ENCODE data around the gene ADAMTS7. TPM values are rescaled to one million over a fixed set of nuclear protein-coding genes. Genes with fewer than 3 reads are reported as not detected.
"Not testable (repeated sequence)": the region's sequence is repeated elsewhere in the genome, so short reads cannot be mapped to it uniquely, and the experiment has no call there.

Gene ADAMTS7
- total RNA-seq, 1 experiment from 2014 or later = 1.1 TPM

- POLR2A ChIA-PET = no interaction called here
- DNase-seq = peak in 1 of 2 experiments; percentile 26
- intact Hi-C loops (cut with micrococcal nuclease; ENCODE audit: unreplicated experiment) = loop anchor here (10.0 kb wide), 1 partner anchor 62 kb away; the partner anchor contains the start of gene ADAMTS7
- Mint-ChIP-seq H3K4me3 (ENCODE audit: unreplicated experiment) (no peak overlapping the region), H3K27me3 (ENCODE audit: insufficient read depth, unreplicated experiment) (no peaks in the 10 kb centered on the region), H3K9me3 (ENCODE audit: unreplicated experiment) (no peaks in the 10 kb centered on the region), H3K4me1 (ENCODE audit: low read depth, unreplicated experiment) (no peaks in the 10 kb centered on the region), H3K27ac (ENCODE audit: unreplicated experiment) (no peak overlapping the region), H3K36me3 (ENCODE audit: insufficient read depth, unreplicated experiment) (no peaks in the 10 kb centered on the region)
- 0 out of 2 replicates have a peak, but pooled peaks cover 3% of the 10 kb centered on the region for H3K4me1 ChIP-seq
- BruUV-seq (replicated peaks) = no TSS peak
- CTCF ChIA-PET = no interaction called here
- H3K36me3 ChIP-seq (ENCODE audit: control insufficient read depth, insufficient read depth, low read length) = no peaks in the 10 kb centered on the region
- no peaks in the 10 kb centered on the region for H3K9me3 ChIP-seq
- no peaks in the 10 kb centered on the region for H3K27me3 ChIP-seq (replicated peaks; ENCODE audit: control insufficient read depth, insufficient read depth, low read length)
- H3K4me3 ChIP-seq (ENCODE audit: low read depth, low read length) = no peak overlapping the region
- TF ChIP-seq CTCF (IDR thresholded peaks at IDR 0.05; ENCODE audit: insufficient read depth in 1 of 2, low read depth in 1 of 2, low read length in 1 of 2, severe bottlenecking in 1 of 2, unreplicated experiment in 1 of 2) = no peak
These were observed 58.5 kb downstream of the ADAMTS7 start for GRCh38 chr15:78752492-78753358.

- Mint-ChIP-seq H3K36me3 (ENCODE audit: insufficient read depth, unreplicated experiment) (no peaks in the 10 kb centered on the region), H3K9me3 (ENCODE audit: unreplicated experiment) (no peaks in the 10 kb centered on the region), H3K27ac (ENCODE audit: unreplicated experiment) (no peak overlapping the region), H3K27me3 (ENCODE audit: insufficient read depth, unreplicated experiment) (no peaks in the 10 kb centered on the region), H3K4me1 (ENCODE audit: low read depth, unreplicated experiment) (no peaks in the 10 kb centered on the region), H3K4me3 (ENCODE audit: unreplicated experiment) (no peak overlapping the region)
- ChIA-PET CTCF (no interaction called here), POLR2A (no interaction called here)
- Histone ChIP-seq H3K4me1 (0 out of 2 replicates have a peak, but pooled peaks cover 3% of the 10 kb centered on the region), H3K36me3 (ENCODE audit: control insufficient read depth, insufficient read depth, low read length) (no peaks in the 10 kb centered on the region), H3K4me3 (ENCODE audit: low read depth, low read length) (no peak overlapping the region), H3K9me3 (no peaks in the 10 kb centered on the region), H3K27me3 (replicated peaks; ENCODE audit: control insufficient read depth, insufficient read depth, low read length) (no peaks in the 10 kb centered on the region)
- BruUV-seq (replicated peaks) = no TSS peak
- no peak for TF ChIP-seq CTCF (IDR thresholded peaks at IDR 0.05; ENCODE audit: insufficient read depth in 1 of 2, low read depth in 1 of 2, low read length in 1 of 2, severe bottlenecking in 1 of 2, unreplicated experiment in 1 of 2)
- intact Hi-C loops (cut with micrococcal nuclease; ENCODE audit: unreplicated experiment) = loop anchor here (10.0 kb wide), 1 partner anchor 63 kb away; the partner anchor contains the start of gene ADAMTS7
- DNase-seq = peak in 1 of 2 experiments; percentile 25
These were observed 59.7 kb downstream of the ADAMTS7 start for GRCh38 chr15:78751602-78751979.

DNA sequence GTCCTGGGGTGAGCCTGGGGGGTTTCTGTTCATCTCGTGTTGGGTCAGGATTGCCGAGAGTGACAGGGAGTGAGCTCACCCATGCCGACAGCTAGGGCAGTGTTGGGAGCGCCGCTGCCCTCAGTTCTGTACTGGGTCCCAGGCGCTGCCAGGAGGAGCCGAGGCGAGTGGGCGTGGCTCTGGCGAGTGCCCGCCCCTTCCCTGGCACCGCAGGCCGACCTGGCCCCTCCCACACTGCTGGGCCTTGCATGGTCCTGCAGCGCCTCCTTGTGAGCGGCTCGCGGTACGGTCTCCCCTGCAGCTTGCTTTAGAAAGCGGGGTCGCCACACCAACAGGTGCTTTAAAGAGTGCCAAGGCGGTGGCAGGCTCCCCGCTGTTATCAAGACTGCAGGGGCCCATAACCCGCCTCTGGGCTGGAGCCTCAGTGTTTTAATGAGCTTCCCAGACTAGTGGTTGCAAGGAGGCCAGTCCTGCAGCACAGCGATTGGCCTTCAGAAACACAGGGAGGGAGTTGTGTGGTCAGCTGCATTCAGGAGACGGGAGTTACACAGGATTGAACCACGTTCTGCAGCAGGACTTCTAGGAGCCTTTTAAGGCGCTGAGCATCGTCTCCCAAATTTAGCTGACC is 60.2 kb downstream of the ADAMTS7 start:
- BruUV-seq (replicated peaks); H3K36me3 Mint-ChIP-seq (ENCODE audit: insufficient read depth, unreplicated experiment); H3K4me1 ChIP-seq; H3K9me3 ChIP-seq; H3K27me3 Mint-ChIP-seq (ENCODE audit: insufficient read depth, unreplicated experiment); H3K27ac Mint-ChIP-seq (ENCODE audit: unreplicated experiment); H3K4me3 ChIP-seq (ENCODE audit: low read depth, low read length); H3K27me3 ChIP-seq (replicated peaks; ENCODE audit: control insufficient read depth, insufficient read depth, low read length); H3K4me3 Mint-ChIP-seq (ENCODE audit: unreplicated experiment); H3K36me3 ChIP-seq (ENCODE audit: control insufficient read depth, insufficient read depth, low read length); H3K4me1 Mint-ChIP-seq (ENCODE audit: low read depth, unreplicated experiment); POLR2A ChIA-PET; H3K9me3 Mint-ChIP-seq (ENCODE audit: unreplicated experiment): not testable (repeated sequence)
- peak; percentile 50 to 63 for TF ChIP-seq CTCF (IDR thresholded peaks at IDR 0.05; ENCODE audit: insufficient read depth in 1 of 2, low read depth in 1 of 2, low read length in 1 of 2, severe bottlenecking in 1 of 2, unreplicated experiment in 1 of 2)
- intact Hi-C loops (cut with micrococcal nuclease; ENCODE audit: unreplicated experiment) = loop anchor here (10.0 kb wide), 1 partner anchor 64 kb away; the partner anchor contains the start of gene ADAMTS7
- CTCF ChIA-PET = interaction anchor here (0.6 to 0.7 kb wide), 2 partner anchors 71 to 750 kb away, joined by 3 read pairs; no protein-coding TSS in a partner anchor
- peak; percentile 81 to 88 for DNase-seq

All from Caco-2 (cell line).